PC-9 (cell line): ENCODE results near the gene AMT. TPM values are rescaled to one million over a fixed set of nuclear protein-coding genes. Genes with fewer than 3 reads are reported as not detected.
A peak's percentile ranks its signal among the peaks of the same experiment; 100 is the strongest.
"Not testable (repeated sequence)": the region's sequence is repeated elsewhere in the genome, so short reads cannot be mapped to it uniquely, and the experiment has no call there.

Source experiments
- BruUV-seq: library from RNA; stranded (reverse); fragments of 400-500 nt; replicated peaks from 2 replicates; lab custom pipeline; 2021; lab: Mats Ljungman, UMichigan
- CTCF ChIA-PET: fragments of 300-600 bp; sonication (Branson Sonifier 250); formaldehyde crosslinking; loops from one replicate; lab custom pipeline; 2022; ENCODE audit warnings: antibody characterized with exemption; lab: Charles Lee
- POLR2A ChIA-PET: fragments of 300-600 bp; sonication (Branson Sonifier 250); formaldehyde crosslinking; loops from one replicate; lab custom pipeline; 2022; ENCODE audit warnings: antibody characterized with exemption; ENCODE audit not compliant: unreplicated experiment; lab: Charles Lee
- DNase-seq, 2 experiments: peaks; one replicate each; pipeline versions ENCODE4 v3.0.0 to v3.0.0-alpha.2; 2015 to 2022; ENCODE audit warnings: mixed read lengths in 1 of 2
- H2AFZ ChIP-seq: fragments of 200-600 bp; sonication (generic); 2 replicates; pipeline ENCODE4 v1.8.1; 2017; ENCODE audit warnings: antibody characterized with exemption
- H3F3A ChIP-seq: fragments of 200-600 bp; sonication (generic); 2 replicates; pipeline ENCODE4 v1.8.1; 2017; ENCODE audit warnings: antibody characterized with exemption, mild to moderate bottlenecking, low read depth; ENCODE audit not compliant: insufficient read depth
- H3K27ac ChIP-seq: fragments of 200-600 bp; sonication (generic); 2 replicates; pipeline ENCODE4 v1.6.1; 2016; ENCODE audit warnings: mixed run types
- H3K27me3 ChIP-seq: fragments of 200-600 bp; sonication (generic); 2 replicates; pipeline ENCODE4 v1.6.1; 2016; ENCODE audit warnings: low read depth, mixed run types; ENCODE audit not compliant: insufficient read depth
- H3K36me3 ChIP-seq: fragments of 200-600 bp; sonication (generic); 2 replicates; pipeline ENCODE4 v1.6.1; 2016; ENCODE audit warnings: low read depth, mixed run types
- H3K4me1 ChIP-seq: fragments of 200-600 bp; sonication (generic); replicated peaks from 2 replicates; pipeline ENCODE4 v1.6.1; 2016; ENCODE audit warnings: mixed run types; ENCODE audit not compliant: insufficient read depth
- H3K4me2 ChIP-seq: fragments of 200-600 bp; sonication (generic); 2 replicates; pipeline ENCODE4 v1.6.1; 2017; ENCODE audit warnings: mixed run types
- H3K4me3 ChIP-seq: fragments of 200-600 bp; sonication (generic); 2 replicates; pipeline ENCODE4 v1.6.1; 2016; ENCODE audit warnings: mixed run types
- H3K79me2 ChIP-seq: fragments of 200-600 bp; sonication (generic); 2 replicates; pipeline ENCODE4 v1.6.1; 2017; ENCODE audit warnings: low read depth, mixed run types
- H3K9me2 ChIP-seq: fragments of 200-600 bp; sonication (generic); 2 replicates; pipeline ENCODE4 v1.8.1; 2017; ENCODE audit warnings: mild to moderate bottlenecking; ENCODE audit not compliant: insufficient read depth
- H3K9me3 ChIP-seq: fragments of 200-600 bp; sonication (generic); 2 replicates; pipeline ENCODE4 v1.8.1; 2016; ENCODE audit warnings: low read depth; ENCODE audit not compliant: insufficient read depth
- H4K20me1 ChIP-seq: fragments of 200-600 bp; sonication (generic); 2 replicates; pipeline ENCODE4 v1.8.1; 2017; ENCODE audit not compliant: insufficient read depth
- EZH2 ChIP-seq: fragments of 200-600 bp; sonication (generic); IDR thresholded peaks from 2 replicates; pipeline ENCODE4 v1.8.0; 2017; ENCODE audit warnings: antibody characterized with exemption, low read depth
- intact Hi-C: fragments of 100-400 bp; cut with micrococcal nuclease; formaldehyde crosslinking; loops from one replicate; pipeline ENCODE4 v1.10.0; 2022; ENCODE audit not compliant: unreplicated experiment
- total RNA-seq: library from RNA; stranded (reverse); gene quantifications from 2 replicates; pipeline ENCODE4 v1.2.3, GENCODE V29; 2021
- TF ChIP-seq, protein P1 (sequence below): fragments of 200-600 bp; sonication (generic); conservative IDR thresholded peaks from 2 replicates; pipeline ENCODE4 v1.6.1; 2017; ENCODE audit warnings: mixed run types, antibody characterized with exemption, mild to moderate bottlenecking, moderate library complexity

The AMT gene
- total RNA-seq, 1 experiment from 2014 or later: 12.9 TPM

DNA sequence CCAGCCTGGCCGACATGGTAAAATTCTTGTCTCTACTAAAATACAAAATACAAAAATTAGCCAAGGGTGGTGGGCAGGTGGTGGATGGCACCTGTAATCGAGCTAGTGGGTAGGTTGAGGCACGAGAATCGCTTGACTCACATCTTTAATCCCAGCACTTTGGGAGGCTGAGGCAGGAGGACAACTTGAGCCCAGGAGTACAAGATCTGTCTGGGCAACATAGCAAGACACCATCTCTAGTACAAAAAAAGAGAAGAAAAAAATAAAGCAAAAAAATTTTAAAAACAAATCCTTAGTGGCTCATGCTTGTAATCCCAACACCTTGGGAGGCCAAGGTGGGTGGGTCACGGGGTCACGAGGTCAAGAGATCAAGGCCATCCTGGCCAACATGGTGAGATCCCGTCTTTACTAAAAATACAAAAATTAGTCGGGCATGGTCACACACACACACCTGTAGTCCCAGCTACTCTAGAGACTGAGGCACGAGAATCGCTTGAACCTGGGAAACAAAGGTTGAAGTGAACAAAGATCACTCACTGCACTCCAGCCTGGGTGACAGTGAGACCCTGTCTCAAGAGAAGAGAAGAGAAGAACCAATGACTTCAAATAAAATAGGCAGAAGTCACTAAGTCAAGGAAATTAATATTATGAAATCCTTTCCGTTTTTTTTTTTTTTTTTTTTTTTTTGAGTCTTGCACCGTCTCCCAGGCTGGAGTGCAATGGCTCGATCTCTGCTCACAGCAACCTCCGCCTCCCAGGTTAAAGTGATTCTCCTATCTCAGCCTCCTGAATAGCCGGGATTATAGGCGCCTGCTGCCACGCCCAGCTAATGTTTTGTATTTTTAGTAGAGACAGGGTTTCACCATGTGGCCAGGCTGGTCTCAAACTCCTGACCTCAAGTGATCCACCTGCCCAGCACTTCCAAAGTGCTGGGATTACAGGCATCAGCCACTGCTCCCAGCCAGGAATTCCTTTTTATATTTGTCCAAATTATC, 15.4 kb downstream of the AMT start:
- H3K9me3 ChIP-seq: no peaks in the 10 kb centered on the region
- H3K36me3 ChIP-seq: no peaks in the 10 kb centered on the region
- H3K79me2 ChIP-seq: peaks cover 98% of the 10 kb centered on the region
- H3K27me3 ChIP-seq: no peaks in the 10 kb centered on the region
- H3K27ac ChIP-seq: peak overlapping the region; percentile 23; the same call in 1 of the 2 replicates
- H3F3A ChIP-seq: peaks cover 24% of the 10 kb centered on the region
- no peak overlapping the region for H2AFZ ChIP-seq
- H4K20me1 ChIP-seq: peaks cover 72% of the 10 kb centered on the region
- POLR2A ChIA-PET: no interaction called here
- peaks cover 24% of the 10 kb centered on the region for H3K4me1 ChIP-seq
- BruUV-seq: no TSS peak
- CTCF ChIA-PET: interaction anchor here (0.6 to 1.6 kb wide), 2 partner anchors 8 to 33 kb away, joined by 4 to 6 read pairs; no protein-coding TSS in a partner anchor
- TF ChIP-seq EZH2: no peak
- TF ChIP-seq, protein P1, sequence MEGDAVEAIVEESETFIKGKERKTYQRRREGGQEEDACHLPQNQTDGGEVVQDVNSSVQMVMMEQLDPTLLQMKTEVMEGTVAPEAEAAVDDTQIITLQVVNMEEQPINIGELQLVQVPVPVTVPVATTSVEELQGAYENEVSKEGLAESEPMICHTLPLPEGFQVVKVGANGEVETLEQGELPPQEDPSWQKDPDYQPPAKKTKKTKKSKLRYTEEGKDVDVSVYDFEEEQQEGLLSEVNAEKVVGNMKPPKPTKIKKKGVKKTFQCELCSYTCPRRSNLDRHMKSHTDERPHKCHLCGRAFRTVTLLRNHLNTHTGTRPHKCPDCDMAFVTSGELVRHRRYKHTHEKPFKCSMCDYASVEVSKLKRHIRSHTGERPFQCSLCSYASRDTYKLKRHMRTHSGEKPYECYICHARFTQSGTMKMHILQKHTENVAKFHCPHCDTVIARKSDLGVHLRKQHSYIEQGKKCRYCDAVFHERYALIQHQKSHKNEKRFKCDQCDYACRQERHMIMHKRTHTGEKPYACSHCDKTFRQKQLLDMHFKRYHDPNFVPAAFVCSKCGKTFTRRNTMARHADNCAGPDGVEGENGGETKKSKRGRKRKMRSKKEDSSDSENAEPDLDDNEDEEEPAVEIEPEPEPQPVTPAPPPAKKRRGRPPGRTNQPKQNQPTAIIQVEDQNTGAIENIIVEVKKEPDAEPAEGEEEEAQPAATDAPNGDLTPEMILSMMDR: no peak
- no peak for DNase-seq
- H3K9me2 ChIP-seq: no peaks in the 10 kb centered on the region
- peak overlapping the region; percentile 19; the same call in 1 of the 2 replicates for H3K4me2 ChIP-seq
- H3K4me3 ChIP-seq: no peak overlapping the region
- intact Hi-C loops: no loop called here

DNA sequence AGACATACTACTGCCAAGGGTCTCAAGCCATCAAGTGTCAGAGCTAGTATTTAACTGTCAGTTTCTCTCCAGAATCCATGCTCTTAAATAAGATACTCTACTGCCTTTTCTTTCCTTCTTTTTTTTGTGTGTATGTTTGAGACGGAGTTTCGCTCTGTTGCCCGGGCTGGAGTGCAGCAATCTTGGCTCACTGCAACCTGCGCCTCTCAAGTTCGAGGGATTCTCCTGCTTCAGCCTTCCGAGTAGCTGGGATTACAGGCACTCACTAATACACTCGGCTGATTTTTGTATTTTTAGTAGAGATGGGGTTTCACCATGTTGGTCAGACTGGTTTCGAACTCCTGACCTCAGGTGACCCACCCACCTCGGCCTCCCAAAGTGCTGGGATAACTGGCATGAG, 16.7 kb downstream of the AMT start:
- intact Hi-C loops, H3K4me3 ChIP-seq, H2AFZ ChIP-seq, BruUV-seq, H3K9me3 ChIP-seq, H3K36me3 ChIP-seq, H3K9me2 ChIP-seq, H3K27me3 ChIP-seq, H3K4me2 ChIP-seq, CTCF ChIA-PET, H3K27ac ChIP-seq, DNase-seq: not testable (repeated sequence)
- peaks cover 75% of the 10 kb centered on the region for H4K20me1 ChIP-seq
- peaks cover 24% of the 10 kb centered on the region for H3F3A ChIP-seq
- H3K4me1 ChIP-seq: peaks cover 23% of the 10 kb centered on the region
- POLR2A ChIA-PET: interaction anchor here (0.6 kb wide), 1 partner anchor 398 kb away, joined by 13 read pairs; the partner anchor contains the start of gene WDR6
- peaks cover 98% of the 10 kb centered on the region for H3K79me2 ChIP-seq

DNA sequence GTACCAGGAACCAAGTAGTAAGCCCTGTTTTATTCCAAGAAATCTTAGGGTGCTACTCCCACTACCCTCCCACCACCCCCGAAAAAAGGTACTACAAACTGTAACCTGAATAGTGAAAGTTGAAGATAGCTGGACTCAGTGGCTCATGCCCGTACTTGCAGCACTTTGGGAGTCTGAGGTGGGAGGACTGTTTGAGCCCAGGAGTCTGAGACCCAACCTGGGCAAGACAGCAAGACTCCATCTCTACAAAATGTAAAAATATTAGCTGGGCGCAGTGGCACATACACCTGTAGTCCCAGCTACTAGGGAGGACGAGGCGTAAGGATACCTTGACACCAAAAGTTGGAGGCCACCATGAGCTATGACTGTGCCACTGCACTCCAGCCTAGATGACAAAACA, 18.4 kb downstream of the AMT start:
- no peak for TF ChIP-seq EZH2
- TF ChIP-seq, protein P1: no peak
- Histone ChIP-seq H3K36me3 (no peaks in the 10 kb centered on the region), H3K27me3 (no peaks in the 10 kb centered on the region), H3K4me2 (no peak overlapping the region), H4K20me1 (peaks cover 66% of the 10 kb centered on the region), H3K9me3 (no peaks in the 10 kb centered on the region), H3F3A (peaks cover 21% of the 10 kb centered on the region), H2AFZ (no peak overlapping the region), H3K4me1 (peaks cover 10% of the 10 kb centered on the region; the same call in 1 of the 2 replicates), H3K4me3 (no peak overlapping the region), H3K27ac (no peak overlapping the region), H3K9me2 (no peaks in the 10 kb centered on the region), H3K79me2 (peaks cover 98% of the 10 kb centered on the region)
- POLR2A ChIA-PET: no interaction called here
- CTCF ChIA-PET: no interaction called here
- BruUV-seq: no TSS peak
- intact Hi-C loops: no loop called here
- DNase-seq: no peak
